Spinal cord (tissue), 10 donors: ENCODE measurements around the gene COL27A1. TPM values are rescaled to one million over a fixed set of nuclear protein-coding genes. Genes with fewer than 3 reads are reported as not detected.

Experiments
- DNase-seq, 6 donors: peaks; one replicate each; pipeline versions ENCODE4 v3.0.0 to v3.0.0-alpha.2; 2013 to 2015; ENCODE audit warnings: low spot score in 6 of 6, low read depth in 4 of 6
- H3K27ac ChIP-seq: one replicate; pipeline ENCODE4 v1.5.1; 2013; ENCODE audit warnings: low read depth, low read length, control low read depth
- H3K27me3 ChIP-seq: one replicate; pipeline ENCODE4 v1.6.1; 2013; ENCODE audit warnings: low read length; ENCODE audit not compliant: control insufficient read depth, insufficient read depth
- H3K36me3 ChIP-seq: one replicate; pipeline ENCODE4 v1.6.1; 2013; ENCODE audit warnings: low read length; ENCODE audit not compliant: control insufficient read depth, insufficient read depth
- H3K4me1 ChIP-seq: one replicate; pipeline ENCODE4 v1.6.1; 2013; ENCODE audit warnings: low read length; ENCODE audit not compliant: control insufficient read depth, insufficient read depth
- H3K4me3 ChIP-seq: one replicate; pipeline ENCODE4 v1.5.1; 2013; ENCODE audit warnings: low read depth, low read length, control low read depth
- H3K9me3 ChIP-seq: one replicate; pipeline ENCODE4 v1.6.1; 2013; ENCODE audit warnings: low read length; ENCODE audit not compliant: control insufficient read depth, insufficient read depth
- whole genome bisulfite sequencing: methylation state at CpG from one replicate; pipeline ENCODE4 v1.1.5; 2013; ENCODE audit warnings: missing lambda C conversion rate; ENCODE audit not compliant: insufficient coverage; 5-methylcytosine and 5-hydroxymethylcytosine counted together
- polyA plus RNA-seq, 2 donors: library from polyadenylated mRNA; unstranded; fragments of 120-200 nt; gene quantifications; one replicate each; pipeline ENCODE4 v1.2.1, GENCODE V29; 2013; ENCODE audit not compliant: insufficient read length in 2 of 2
- total RNA-seq, 2 donors: library from RNA; depleted of rRNA in 1 of 2; stranded (reverse); fragments of 120-200 nt in 1 of 2; fragments of >200 nt in 1 of 2; gene quantifications; one replicate each; pipeline versions ENCODE4 v1.2.3 to v1.2.4, GENCODE V29; 2013 to 2014
- donor health status: healthy.

COL27A1 gene
- total and polyA plus RNA-seq, 4 donors, result 8.4 to 21.9 (median 15.4) TPM

DNA sequence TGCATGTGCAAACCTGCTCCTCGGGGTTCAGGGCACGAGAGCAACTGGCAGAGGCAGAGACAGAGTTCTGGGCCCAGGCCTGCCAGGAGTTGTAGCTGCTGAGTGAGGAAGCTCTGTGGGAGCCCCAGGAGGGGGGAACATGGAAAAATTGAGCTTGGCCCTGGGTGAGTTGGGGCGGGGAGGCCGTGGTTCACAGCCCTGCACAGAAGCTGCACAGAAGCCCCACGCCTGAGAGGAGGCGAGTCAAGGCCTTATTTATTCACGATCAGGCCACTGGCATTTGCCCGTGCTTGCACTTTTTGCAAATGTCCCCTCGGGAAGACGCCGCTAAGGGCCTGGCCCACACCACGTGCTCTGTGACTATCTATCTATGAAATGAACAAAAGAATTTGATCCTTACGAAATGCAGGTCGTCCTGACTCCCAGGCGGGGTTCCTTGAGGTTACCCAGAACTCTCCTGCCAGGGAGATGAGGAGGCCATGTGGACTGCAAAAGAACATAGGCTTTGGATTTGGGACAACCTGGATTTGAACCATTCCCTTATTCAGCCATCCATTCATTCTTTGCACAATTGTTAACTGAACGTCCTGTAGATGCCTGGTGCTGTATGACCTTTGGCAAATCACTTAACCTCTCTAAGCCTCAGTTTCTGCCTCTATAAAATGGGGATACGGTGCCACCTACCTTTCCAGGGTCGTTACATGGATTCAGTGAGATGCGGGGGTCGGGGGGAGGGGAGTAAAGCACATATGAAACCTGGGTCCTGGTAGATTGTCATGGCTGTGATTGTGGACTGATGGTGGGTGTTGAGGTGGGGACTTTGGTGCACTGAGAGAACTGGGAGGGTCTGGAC is 17.9 kb downstream of the COL27A1 start:
- no peak overlapping the region for H3K4me3 ChIP-seq
- peak in 1 of 6 donors; percentile 23 for DNase-seq
- peaks cover 58% of the 10 kb centered on the region for H3K4me1 ChIP-seq
- H3K27ac ChIP-seq, result peak overlapping the region; percentile 4
- no peaks in the 10 kb centered on the region for H3K9me3 ChIP-seq
- 72% methylated on average over 16 of the region's 20 CpGs for WGBS
- peaks cover 27% of the 10 kb centered on the region for H3K36me3 ChIP-seq
- H3K27me3 ChIP-seq, result no peaks in the 10 kb centered on the region

DNA sequence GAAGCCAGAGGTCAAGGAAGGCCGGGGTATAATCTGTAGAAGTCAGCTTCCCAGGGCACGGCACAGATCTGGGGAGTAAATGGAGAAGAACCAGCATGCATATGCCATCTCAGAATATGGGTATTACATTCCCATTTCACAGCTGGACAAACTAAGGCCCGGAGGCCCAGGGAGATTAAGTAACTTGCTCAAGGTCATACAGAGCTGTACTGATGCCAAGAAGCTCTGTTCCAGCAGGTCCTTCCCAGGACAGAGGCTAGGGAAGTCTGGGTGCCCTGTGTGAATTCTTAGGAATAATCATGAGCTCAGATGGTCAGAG is 19.2 kb downstream of the COL27A1 start:
- no peaks in the 10 kb centered on the region for H3K9me3 ChIP-seq

DNA sequence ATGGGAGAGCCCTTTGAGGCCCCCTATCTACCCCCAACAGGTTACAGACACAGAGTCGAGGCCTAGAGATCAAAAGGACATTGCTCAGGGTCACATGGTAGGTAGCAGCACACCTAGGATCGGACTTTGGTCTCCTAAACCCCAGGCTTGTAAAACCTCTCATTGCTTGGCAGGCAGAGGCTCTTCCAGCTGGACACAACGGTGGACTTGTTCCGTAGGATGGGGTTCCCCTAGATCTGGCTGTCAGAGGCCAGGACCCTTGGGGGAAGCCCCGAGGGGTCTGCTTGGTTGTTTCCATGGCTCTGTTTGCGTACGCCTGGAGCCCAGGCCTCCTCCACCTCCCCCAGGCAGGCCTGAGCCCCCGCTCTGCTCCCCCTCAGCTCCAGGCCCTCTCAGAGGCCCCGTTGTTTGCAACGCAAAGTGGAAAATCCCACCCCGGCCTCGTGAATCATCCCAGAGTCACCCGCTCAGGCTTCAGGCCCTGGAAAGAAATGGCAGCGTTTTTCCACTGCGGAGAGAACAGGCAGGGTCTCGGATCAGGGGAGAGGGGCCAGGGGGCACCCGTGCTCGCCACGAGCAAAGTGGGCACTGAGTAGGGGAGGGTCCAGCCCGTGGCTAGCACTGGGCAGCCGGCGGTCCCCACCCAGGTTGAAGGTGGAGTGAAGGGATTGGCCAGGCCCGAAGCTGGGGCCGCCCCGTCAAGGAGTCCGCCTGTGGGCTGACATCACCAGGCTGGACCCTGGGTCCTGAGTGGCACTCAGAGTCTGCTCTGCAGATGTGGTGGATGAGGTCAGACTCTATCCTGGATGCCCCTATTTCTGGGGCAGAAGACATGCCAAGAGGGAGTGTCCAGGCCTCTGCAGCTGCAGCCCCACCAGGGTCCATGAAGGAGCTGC is 19.8 kb downstream of the COL27A1 start:
- Histone ChIP-seq H3K4me3 (no peak overlapping the region), H3K27ac (peak overlapping the region; percentile 92), H3K4me1 (peaks cover 43% of the 10 kb centered on the region), H3K36me3 (peaks cover 23% of the 10 kb centered on the region), H3K27me3 (no peaks in the 10 kb centered on the region), H3K9me3 (no peaks in the 10 kb centered on the region)
- peak in 2 of 6 donors; percentile 22 to 74 for DNase-seq
- WGBS, result 47% methylated on average over 24 of the region's 26 CpGs

More for the DNA sequence above, 19.2 kb downstream of the COL27A1 start:
- peak overlapping the region; percentile 92 for H3K27ac ChIP-seq
- H3K27me3 ChIP-seq, result no peaks in the 10 kb centered on the region
- WGBS, result 95% methylated on average over 2 of the region's 3 CpGs
- no peak overlapping the region for H3K4me3 ChIP-seq
- peaks cover 23% of the 10 kb centered on the region for H3K36me3 ChIP-seq
- DNase-seq, result no peak
- peaks cover 48% of the 10 kb centered on the region for H3K4me1 ChIP-seq

DNA sequence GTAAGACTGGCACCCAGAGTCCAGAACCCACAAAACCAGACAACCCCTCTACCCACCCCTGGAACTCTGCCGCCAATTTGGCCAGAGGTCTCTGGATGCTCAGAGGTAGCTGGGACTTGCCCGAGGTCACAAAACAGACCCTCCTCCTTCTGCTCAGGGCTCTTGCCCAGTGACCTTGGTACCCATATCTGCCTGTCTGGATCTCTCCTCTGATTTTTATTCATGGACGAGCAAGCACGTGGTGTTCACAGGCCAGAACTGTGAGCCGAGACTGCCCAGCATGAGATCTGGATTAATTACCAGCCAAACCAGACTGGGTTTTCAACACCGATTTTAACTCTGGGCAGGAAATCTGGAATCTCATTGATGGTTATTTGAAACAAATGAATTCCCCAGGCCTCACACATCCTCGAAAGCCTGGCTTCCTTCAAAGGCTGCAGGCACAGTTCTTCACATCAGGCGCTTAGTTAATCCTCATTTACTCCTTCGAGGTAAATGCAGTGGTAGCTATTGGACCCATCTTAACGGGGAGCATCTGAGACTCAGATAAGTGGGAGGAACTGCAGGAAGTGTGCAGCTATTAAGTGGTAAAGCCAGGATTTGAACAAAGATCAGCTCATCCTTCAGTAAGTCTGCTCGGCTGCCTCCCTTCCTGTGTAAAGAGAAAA is 21.4 kb downstream of the COL27A1 start:
- Histone ChIP-seq H3K27me3 (no peaks in the 10 kb centered on the region), H3K4me1 (peaks cover 47% of the 10 kb centered on the region), H3K9me3 (no peaks in the 10 kb centered on the region), H3K36me3 (peaks cover 19% of the 10 kb centered on the region), H3K27ac (no peak overlapping the region), H3K4me3 (no peak overlapping the region)
- WGBS, result 56% methylated on average over 8 of the region's 11 CpGs
- peak in 2 of 6 donors; percentile 36 to 52 for DNase-seq

DNA sequence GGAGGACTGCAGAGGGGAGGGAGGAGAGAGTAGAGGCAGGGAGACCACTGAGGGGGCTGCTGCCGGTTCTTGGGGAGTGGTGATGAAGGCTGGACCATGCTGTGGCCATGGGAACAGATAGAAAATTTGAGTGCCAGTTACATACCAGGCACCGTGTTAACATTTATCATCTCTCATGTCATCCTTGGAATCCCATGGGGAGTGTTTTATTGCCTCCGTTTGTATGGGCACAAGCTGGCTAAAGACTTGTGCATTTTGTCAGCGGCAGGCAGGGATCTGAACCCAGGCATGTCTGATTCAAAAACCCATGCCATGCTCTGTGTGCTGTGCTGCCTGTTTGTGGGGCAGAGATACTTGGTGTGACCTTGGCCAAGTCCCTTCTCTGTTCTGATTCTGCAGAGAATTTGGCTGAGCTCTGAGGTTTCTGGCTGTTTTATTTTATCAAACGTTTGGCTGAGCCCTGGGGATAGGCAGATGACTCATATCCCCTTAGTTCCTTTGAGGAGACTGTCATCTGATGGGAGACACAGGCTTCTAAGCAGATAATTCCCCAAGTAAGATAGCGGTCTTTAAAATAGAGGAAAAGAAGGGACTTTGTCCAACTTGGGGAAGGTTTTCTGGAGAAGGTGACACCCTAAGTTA is 22.2 kb downstream of the COL27A1 start:
- H3K4me1 ChIP-seq, result peaks cover 48% of the 10 kb centered on the region
- 55% methylated on average over 5 of the region's 6 CpGs for WGBS
- no peaks in the 10 kb centered on the region for H3K27me3 ChIP-seq

DNA sequence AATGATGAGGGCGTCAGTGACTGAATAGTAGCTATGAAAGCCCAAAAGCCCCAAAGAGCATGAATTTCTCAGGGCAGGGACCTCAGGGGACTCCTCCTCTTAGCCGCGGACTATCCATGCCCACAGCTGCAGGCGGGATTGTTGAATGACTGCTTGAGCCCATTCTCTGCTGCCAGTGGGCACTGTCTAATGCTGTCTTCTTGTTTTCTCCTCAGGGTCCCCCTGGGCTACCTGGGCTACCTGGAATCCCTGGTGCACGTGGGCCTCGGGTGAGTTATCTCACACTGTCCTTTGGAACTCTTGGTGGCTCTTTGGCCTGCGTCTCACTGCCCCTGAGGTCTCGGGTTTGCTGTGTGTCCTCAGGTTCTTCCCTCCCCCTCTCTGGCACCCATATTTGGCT is 22.7 kb downstream of the COL27A1 start:
- H3K4me1 ChIP-seq, result peaks cover 44% of the 10 kb centered on the region
- no peak overlapping the region for H3K27ac ChIP-seq
- no peak for DNase-seq

More for the DNA sequence above, 22.2 kb downstream of the COL27A1 start:
- Histone ChIP-seq H3K9me3 (no peaks in the 10 kb centered on the region), H3K27ac (no peak overlapping the region), H3K36me3 (peaks cover 19% of the 10 kb centered on the region), H3K4me3 (no peak overlapping the region)
- no peak for DNase-seq

DNA sequence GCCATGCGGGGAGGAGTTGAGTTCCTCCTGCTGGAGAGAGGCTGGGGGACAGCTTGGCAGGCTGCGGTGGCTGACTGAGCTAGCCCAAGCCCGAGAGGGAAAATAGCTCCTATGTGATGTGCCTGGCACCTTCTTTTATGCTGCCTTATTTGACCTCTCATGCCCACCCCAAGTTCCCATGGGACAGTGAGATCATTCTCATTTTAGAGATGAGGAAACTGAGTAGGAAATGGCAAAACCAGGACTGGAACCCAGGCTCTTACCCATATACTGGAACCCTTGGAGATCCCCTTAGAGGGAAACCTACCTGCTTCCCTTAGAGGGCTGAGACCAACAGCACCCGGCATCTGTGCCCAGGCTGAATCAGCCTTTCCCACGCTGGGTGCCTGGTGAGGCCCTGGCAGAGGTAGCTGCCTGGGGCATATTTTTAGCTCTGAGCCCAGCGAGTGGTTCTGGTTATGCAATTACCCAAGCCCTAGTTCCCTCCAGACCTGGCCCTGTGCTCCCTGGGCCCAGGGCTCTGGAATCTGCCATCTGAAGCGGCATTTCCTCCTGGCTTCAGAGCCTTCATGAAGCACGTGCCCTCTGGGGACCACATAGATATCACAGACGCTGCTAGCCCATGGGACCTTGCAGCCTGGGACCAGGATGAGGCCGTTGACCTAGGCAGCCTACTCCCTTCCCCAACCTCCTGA is 23.6 kb downstream of the COL27A1 start:
- no peak overlapping the region for H3K4me3 ChIP-seq
- no peak overlapping the region for H3K27ac ChIP-seq
- DNase-seq, result no peak
- peaks cover 24% of the 10 kb centered on the region for H3K36me3 ChIP-seq
- H3K4me1 ChIP-seq, result peaks cover 41% of the 10 kb centered on the region
- H3K9me3 ChIP-seq, result no peaks in the 10 kb centered on the region
- H3K27me3 ChIP-seq, result no peaks in the 10 kb centered on the region
- WGBS, result 90% methylated on average over 10 of the region's 10 CpGs

More for the DNA sequence above, 22.7 kb downstream of the COL27A1 start:
- H3K36me3 ChIP-seq, result peaks cover 21% of the 10 kb centered on the region
- H3K27me3 ChIP-seq, result no peaks in the 10 kb centered on the region
- no peak overlapping the region for H3K4me3 ChIP-seq
- no peaks in the 10 kb centered on the region for H3K9me3 ChIP-seq
- 85% methylated on average over 6 of the region's 8 CpGs for WGBS

DNA sequence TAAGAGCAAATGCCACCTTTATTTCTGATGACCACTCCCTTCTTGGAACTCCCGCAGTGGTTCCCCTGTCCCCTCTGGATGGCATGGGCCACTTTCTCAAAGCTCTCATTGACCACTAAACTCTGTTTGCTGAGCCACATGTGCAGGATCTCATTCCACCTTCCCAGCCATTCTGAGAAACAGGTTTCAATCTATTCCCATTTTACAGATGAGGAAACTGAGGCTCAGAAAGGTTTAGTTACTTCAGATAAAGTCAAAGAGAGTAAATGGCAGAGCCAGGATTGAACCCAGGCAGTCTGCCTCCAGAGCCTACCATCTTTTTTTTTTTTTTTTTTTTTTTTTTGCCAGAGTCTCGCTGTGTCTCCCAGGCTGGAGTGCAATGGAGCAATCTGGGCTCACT is 24.2 kb downstream of the COL27A1 start:
- DNase-seq, result no peak
- H3K27me3 ChIP-seq, result no peaks in the 10 kb centered on the region
- H3K4me1 ChIP-seq, result peaks cover 36% of the 10 kb centered on the region
- 100% methylated on average over 1 of the region's 2 CpGs for WGBS
- H3K36me3 ChIP-seq, result peaks cover 24% of the 10 kb centered on the region
- H3K9me3 ChIP-seq, result no peaks in the 10 kb centered on the region
- H3K4me3 ChIP-seq, result no peak overlapping the region
- H3K27ac ChIP-seq, result no peak overlapping the region
